Measurements from ENCODE around the gene SLC22A12.

The SLC22A12 gene

DNA sequence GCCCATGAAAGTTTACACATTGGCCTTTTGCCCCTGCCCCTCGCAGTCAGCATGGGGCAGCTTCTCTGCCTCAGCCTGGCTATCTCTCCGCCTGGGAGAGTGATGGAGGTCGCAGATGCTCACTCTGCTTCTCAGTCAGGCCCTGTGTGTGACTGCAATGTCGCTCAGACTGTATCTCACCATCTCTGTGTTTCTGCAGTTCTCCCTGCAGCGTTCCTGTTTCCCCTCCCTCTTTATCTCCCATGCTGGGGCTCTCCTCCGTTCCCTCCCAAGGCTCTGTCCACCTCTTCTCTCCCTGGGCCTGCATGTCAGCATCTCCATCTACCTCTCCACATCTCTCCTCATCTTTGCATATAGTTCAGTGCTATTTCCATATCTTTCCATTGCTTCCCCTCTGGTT is 38.1 kb downstream of the SLC22A12 start:
- DNase-seq: no peak

DNA sequence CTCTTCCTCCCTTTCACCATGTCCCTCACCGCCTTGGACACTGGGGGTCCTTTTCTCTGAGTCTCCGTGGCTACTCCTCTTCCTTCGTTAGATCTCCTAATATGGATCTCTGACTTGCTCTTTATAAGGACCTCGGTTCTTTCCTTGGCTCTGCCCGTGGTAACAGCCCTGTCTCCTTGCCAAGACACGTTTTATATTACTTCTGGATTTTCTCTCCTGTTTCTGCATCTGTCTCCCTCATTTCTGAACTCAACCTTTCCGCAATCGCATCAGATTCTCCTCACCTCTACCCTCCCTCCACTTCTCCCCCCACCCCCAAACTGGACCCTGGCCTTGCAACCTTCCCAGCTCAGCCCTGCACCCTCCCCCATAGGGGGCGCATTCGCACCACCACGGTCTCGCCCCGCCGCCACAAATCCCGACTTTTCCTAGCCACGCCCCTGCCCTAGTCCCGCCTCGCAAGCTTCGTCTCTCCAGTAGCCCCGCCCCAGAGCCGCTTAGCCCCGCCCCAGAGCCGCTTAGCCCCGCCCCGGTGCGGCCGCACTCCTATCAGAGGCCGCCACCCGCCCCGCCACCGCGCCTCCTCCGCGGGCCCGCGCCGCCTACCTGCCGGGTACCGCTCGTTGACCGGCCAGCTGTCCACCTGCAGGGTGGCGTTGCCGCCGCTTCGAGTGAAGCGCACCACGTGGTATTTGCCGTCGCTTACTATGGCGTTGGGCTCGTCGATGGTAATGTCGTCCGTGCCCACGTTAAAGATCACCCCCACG is 39.0 kb downstream of the SLC22A12 start:
- no peak for DNase-seq

DNA sequence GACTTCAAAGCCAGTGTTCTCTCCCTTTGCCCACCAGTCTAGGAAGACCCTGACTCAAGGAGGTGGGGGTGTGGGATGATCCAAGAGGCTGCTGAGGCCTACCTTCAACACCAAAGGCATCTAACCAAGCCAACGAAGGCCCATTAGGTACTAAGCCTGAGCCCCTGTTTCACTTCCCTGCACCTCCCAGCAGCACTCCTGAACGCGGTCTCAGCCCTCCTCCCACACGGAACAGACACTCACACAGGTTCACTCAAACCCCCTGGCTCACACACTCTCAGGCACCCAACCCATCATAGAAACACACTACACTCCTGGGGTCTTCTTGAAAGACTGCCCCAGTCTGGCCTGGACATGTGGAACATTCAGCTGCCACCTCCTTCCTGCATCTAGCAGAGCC is 40.7 kb downstream of the SLC22A12 start:
- no peak for DNase-seq

DNA sequence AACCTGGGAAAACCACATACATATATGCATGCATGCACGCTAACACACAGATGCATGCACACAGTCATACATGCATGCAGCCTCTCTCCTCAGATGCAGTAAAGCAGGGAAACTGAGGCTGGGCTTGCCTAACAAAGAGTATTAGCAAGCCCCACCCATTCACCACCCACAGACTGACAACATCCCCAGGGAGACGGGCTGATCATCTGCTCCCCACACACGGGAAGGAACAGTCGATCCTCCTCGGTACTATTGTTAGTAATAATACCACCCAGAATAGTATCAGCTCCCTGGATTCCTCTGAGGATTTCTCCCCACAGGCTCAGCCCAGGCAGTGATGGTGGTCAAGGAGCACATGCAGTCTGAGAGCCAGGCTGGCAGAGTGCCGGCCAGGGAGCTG is 41.2 kb downstream of the SLC22A12 start:
- DNase-seq: no peak

DNA sequence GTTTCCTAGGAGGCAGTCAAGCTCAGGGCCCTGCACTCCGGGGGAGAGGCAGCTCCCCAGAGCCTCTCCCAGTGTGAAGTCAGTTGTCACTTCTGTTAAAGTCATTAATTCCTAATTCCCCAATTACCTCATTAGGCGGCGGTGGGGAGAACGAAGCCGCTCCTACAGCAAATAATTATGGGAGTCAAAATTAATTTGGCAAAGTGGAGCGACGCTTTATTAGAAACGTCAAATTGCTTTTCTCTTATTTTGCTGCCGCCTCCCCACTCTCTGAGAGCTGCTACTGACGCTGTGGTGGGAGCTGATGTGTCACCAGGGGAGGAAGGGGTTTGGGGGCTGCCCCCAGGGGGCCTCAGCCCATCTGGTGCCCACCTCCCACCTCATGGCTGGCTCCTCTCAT is 41.6 kb downstream of the SLC22A12 start:
- no peak for DNase-seq

DNA sequence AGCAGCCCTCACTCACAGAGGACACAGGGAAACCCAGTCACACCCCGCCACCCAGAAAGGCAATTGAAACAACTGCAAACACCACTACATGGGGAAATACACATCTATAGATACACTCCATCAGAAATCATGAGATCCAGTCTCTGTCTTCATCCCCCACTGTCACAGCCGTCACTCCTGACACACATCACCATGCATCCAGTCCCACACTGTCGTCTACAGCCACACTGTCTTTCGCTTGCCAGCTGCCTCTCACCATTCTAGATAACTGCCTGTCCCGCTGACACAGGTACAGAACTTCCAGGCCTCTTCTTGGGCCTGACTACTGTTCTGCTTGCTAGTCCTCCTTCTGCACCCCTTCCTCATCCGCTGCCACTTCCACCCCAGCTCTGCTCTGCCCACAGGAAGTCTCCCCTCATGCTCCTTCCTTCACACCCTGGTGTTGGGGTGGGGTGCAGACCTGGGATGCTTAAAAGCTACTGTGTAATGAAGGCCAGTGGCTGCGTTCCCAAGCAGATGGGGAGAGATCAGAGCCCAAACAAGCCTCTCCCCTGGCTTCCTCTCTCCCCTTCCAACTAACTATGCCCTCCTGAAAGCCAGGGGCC is 42.6 kb downstream of the SLC22A12 start:
- no peak for DNase-seq

DNA sequence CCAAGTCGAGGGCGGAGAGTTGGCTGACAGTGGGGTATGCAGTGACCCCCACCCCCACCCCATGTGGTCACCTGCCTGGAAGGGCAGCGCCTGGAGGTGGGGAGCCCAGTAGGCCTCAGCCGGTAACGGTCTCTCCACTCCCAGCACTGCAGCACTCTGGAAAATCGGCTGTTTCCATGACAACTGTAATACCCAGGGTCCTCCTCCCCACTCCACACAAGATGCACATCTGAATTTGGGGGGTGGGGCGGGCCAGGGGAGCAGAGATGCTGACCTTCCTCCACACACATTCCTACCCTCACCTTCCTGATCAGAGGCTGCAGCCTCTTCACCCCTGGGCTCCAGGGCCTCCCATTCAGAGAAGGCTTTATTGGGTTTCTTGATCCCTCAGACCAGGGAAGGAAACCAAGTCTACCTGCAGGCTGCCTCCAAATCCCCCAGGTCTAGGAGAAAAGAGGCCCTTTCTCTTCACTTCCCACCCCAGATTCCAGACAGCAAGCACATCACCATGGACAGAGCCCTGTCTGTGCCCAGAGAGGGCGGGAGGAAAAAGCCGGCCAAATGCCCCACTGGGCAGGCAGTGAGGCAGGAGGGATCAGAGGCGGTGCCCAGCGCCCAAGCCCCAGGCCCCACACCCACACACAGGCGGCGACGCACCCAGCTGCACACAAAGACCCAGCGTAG is 46.5 kb downstream of the SLC22A12 start:
- DNase-seq: no peak

DNA sequence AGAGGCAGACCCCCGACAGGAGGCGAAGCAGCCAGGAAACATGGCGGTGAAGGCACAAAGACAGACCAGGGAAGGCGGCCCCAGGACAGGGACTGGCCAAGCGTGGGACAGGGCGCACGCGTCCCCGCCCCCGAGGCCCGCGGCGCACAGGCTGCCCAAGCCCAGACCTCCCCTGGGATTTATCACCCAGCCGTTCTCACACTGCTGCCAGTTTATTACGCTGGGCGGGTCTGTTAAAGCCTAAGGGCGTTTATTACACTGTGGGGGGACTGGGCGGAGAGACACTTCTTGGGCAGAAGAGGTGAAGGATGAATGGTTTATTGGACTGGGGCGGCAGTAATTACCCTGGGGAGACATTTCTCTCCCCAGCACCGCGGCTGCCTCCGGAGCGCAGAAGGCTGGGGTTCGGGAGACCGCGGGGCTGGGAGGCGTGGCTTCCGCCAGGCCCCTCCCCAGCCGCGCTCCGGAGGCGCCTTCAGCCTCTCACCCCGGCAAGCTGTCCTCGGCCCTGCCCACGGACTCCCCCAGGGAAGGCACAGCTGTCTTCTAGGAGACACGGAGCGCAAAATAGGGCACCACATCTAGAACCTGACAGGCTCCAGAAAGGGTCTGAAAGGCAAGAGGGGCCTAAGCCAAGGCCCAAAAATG is 47.1 kb downstream of the SLC22A12 start:
- no peak for DNase-seq

DNA sequence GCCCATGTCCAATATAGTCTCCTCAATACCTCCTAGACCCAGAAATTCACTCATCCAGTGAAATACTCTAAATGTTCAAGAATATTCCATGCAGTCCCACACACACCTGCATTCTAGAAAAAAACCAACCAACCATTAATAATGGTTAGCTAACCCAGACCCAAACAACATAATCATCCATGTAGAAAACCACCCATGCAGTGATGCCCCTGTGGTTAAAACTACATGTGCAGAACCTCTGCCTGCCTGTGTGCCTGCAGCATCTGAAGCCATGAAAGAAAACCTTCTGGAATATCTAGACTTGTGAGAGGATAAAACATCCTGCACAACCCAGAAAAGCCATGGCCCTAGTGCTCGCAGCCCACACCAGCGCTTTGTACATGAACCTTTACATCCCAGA is 47.8 kb downstream of the SLC22A12 start:
- no peak for DNase-seq

DNA sequence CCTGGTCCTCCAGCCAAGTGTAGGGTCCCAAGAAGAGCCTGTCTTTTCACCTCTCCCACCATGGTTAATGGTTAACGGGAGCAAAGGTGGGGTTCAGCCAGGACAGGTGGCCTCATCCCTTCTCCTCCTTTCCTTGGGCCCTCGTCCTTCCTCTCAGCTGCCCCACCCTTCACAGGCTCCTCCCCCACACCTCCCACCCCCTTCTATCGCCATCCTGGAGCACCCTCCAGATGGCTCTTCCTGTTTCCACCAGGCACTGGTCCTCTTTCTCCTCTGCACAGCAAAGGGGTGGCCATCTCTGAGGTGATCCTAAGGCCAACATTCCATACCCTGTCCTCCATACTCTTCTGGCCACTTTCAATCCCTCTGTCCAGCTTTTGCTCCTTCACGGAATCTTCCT is 48.9 kb downstream of the SLC22A12 start:
- DNase-seq: no peak

DNA sequence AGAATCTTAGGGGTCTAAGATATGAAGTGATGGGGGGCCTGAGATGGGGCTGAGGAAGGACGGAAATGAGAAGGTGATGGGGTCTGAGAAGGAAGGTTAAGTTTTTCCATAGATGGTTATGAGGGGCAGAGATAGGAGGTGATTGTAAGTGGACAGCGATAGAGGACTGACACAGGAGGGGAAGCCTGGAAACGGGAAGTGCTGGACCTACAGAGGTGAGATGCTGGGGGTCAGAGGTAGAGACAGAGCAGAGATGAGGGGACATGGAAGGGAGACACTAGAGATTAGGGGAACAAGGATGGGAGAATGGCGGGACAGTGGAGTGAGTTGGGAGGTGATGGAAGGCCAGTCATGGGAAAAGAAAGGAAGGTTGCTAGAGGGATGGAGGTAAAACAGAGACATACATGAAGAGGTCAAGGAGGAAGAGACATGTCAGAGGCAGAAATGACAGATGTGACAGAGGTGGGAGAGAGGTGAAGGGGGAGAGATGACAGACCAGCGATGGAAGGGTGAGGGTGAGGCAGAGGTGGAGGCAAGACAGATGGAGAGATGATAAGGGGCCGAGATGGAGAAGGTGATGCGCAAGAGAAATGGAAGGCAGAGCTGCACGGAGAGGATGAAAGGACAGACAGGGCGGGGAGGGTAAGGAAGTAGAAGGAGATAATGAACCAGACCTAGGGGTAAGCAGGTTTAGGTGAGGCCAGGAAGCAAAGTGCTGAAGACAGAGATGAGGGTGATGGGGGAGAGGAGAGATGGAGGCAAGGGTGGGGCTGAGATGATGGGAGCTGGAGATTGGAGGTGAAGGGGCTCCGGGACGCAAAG is 50.8 kb downstream of the SLC22A12 start:
- no peak for DNase-seq

DNA sequence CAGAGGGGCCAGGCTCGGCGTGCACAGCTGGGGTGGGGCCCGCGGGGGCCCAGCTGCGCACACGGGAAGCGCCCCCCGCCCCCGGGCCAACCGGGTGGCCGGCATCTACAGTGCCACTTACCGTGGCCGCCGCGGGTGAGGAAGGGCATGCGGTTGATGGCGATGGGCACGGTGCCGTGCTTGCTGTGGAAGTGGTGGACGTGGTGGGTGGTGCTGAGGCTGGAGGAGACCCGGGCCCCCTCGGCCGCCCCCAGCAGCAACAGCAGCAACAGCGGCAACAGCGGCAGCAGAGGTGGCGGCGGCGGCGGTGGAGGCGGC is 51.4 kb downstream of the SLC22A12 start:
- no peak for DNase-seq

DNA sequence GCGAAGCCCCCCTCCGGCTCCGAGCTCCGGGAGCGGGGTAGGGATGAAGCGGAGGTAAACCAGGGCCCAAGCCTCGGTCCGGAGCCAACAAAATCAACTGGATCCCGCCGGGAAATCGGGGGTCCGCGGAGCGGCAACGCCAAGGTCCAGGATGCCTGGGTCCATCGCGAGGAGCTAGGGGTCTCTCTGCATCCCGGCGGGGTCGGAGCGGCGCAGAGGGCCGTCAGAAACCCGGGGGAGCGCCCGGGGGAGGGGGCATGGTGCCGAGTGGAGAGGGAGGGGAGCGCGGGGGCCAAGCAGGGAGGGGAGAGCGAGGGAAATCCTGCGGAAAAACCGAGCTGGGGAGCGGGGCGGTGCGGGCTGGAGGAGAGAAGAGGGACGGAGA is 51.8 kb downstream of the SLC22A12 start:
- DNase-seq: no peak

DNA sequence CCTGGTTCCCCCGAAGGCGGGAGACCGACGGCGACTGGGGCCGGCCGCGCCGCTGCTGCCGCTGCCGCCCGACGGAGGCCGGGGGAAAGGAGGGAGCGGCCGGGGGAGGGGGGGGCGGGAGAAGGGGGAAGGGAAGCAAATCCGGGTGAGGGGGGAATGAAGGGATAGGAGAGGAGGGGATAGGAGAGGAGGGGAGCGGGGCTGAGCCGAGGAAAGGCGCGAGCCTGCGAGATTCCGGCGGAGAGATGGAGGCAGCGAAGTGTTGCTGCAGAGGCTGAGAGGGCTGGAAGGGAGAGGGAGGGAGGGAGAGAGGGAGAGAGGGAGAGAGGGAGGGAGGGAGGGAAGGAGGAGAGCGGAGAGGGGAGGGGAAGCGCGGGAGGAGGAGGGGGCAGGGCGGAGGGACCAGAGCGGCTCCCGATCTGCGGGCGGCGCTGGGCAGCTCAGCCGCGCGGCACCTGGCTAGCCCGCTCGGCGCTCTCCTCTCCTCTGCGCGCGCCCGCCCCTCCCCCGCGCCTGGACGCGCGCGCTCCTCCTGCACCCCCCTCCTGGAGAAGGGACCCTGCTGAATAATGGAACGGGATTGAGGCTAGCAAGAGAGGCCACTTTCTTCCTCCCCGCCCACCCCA is 52.3 kb downstream of the SLC22A12 start:
- no peak for DNase-seq

DNA sequence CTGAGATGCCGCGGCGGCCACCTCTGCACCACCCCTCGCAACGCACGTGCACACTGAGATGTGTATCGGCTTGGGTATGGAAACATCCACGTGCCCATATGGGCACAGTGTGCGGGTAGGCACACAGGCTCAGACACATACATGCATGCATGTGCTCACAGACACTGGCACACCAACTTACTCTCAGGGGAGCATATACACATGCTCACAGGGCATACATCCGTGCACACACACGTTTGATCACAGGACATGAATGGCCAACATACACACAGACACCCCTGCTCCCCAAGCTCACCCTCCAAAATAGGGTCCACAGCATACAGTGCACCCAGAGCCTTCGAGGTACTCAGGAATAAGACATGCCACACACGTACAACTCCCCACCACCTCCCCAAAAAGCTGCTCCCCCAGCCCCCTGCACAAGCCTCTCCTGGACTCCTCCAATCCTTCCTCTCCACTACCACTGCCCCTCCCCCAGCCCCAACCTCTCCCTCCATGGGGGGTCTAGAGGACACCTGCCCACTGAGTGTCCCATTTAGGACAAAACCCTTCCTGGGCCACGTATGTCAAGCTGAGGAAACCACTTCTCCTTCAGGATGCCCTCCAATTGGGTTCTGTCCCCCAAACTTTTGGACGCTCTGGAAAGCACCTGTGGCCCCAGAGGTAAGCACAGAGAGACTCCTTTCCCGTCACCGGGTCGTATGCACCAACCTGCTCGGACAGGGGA is 53.1 kb downstream of the SLC22A12 start:
- no peak for DNase-seq

DNA sequence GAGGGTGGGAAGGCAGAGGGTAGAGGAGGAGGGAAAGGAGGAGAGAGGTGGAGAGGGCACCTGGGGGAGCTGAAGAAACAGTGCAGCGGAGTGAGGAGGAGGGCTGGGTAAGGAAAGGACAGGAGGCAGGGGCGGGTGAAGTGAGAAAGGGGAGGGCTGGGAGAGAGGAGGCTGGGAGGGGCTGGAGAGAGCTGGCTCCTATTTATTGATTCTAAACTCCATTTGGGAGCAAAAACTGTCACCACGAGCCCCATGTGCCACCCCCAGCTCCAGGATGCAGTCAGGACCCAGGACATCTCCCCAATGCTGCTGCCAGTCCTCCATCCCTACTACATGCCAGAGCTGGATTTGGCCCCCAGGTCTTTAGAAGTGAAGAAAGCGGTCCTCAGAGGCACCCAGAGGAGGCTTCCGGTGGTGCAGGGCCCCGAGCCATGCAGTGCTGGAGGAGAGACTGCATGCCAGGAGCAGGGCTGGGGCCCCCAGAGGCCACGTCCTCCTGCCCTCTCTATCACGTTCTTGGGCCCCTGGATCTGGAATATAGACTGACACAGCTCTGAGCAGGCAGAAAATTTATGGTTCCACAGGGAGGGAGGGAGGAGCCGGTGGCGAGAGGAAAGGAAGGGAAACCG is 53.7 kb downstream of the SLC22A12 start:
- DNase-seq: no peak

DNA sequence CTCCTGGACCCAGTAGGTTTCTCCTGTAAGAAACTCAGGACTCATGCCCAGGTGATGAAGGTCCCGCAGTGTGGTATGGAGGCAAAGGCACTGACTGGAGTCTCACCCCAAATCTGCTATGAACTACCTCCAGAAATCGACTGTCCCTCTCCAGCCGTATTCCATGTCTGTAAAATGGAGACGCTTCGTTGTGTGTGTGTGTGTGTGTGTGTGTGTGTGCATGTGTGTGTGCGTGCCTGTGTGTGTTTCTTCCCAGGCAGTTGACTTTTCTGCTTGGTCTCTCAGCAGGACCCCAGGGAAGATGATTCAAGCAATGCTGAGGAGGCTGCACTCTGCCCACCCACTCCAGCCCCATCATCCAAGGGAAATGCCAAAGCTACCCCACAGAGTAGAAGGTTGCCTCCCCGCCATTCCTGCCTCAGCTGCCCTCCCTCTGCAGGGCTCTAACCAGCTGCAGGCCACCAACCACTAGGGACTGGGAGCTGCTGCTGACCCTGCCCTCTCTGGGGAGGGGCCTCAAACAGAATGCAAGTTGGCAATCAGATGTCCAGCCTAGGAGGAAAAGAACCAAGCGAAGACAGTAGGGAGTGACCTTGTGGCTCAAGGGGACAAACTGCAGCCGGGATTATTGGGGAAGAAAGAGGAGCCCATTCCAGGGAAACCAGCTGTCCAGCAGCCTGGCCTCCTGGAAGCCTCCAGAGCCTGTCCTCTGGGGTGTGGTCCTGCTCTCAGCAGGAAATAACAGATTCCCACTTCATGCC is 56.2 kb downstream of the SLC22A12 start:
- DNase-seq: no peak

DNA sequence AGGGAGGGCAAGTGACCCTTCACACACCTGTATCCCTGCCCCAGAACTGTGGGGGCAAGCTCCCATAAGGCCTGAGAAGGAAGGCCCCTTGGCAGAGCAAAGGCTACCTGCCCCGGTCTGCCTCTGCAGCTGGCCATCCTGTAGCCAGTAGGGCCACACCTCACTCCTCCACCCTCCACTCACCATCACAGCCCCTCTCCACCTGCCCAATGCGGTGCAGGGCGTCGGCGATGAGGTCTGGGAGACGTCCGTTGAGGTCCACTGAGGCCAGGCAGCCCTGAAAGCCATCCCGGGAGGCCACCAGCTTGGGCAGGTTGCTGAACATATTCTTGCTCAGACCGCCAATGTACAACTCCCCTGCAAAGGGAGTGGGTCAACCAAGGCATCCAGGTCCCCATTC is 57.5 kb downstream of the SLC22A12 start:
- no peak for DNase-seq

DNA sequence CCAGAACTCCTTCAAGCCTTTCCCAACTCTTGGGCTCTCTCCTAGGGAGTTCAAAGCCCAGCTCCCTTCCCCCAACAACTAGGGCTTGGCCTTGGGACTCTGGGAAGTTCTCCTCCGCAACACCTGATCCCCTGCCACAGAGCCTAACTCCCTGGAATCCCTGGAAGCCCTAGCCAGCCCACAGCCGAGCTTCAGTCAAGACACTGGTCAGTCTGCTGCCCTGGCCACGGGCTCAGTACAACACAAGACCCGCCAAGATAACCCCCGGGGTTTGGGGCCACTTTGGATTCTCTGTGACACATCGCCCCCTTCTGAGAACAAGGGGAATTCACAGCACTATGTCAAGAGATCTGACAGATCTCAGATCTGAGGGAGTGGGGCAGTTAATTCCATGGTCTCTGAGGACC is 58.3 kb downstream of the SLC22A12 start:
- no peak for DNase-seq

DNA sequence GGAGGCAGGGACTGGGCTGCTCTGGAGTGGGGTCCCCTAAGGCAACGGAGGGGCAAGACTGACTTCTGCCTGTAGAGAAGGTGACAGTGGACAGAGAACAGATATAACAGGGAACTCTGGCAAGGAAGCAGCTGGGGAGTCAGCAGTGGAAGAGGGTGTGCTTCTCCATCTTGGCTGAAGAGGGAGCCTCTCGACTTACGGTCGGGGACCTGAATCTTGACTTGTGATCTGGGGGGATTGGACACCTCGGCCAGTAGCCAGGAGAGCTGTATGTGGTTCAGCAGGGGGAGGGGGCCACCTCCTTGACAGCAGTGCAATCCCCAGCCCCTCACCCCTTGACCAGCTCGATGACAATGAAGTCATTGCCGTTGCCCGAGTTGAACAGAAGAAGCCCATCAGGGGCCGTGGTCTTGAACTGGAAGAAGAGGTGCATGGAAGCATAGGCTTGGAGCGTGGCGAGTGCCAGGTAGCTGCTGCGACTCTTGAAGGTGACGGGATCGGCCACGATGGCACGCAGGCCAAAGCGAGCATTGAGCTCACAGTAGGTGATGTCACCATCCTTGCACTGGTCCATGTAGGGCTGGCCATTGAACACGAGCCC is 60.0 kb downstream of the SLC22A12 start:
- DNase-seq: no peak
